Activated gamma-delta T cell (primary cell): Measurements from ENCODE around the gene PLA2R1.

Source experiments
- DNase-seq: peaks from one replicate; lab custom pipeline; 2025; lab: John Stamatoyannopoulos, UW

Gene PLA2R1

DNA sequence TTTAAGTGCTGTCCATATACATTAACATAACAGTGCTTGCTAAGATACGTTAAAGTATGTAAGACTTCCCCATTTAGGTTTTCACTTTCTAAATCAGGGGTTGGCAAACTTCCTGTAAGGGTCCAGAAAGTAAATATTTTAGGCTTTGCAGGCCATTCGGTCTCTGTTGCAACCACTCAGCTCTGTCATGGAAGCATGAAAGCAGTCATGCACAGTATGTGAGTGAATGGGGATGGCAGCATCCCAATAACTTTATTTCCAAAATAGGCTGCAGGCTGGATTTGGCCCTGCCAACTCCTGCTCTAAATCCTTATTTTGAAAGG is 128.7 kb downstream of the PLA2R1 start:
- DNase-seq = no peak

DNA sequence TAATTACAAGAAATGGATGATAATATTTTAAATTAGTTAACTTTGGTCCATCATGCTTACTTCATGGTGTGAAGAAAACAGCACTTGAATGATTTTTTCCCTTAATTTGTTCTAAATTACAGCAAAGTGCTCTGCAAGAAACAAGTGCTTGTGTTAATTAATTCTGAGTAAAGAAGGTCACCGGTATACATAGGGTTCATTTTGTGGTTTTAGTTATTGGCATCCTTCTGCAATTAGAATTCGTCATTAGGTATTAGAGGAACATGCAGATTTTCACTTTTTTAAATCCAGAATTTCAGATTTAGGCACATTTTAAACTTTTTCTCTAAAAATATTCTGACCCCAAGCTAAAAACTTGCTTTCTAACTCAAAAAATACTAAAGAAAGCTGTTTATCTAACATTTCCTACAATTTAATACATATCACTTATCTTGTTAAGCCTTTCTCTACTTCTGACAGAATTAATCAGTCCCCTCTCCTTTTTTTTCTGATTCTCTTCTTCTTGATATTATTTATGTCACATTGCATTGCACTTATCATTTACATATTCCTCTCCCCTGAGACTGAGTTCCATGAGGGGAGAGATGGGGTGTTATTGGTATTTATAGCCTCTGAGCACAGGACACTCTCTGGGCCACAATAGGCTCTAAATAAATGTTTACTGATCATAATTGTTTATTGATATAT is 129.2 kb downstream of the PLA2R1 start:
- DNase-seq = no peak

GRCh38 chr2:159926695-159927094 is 135.7 kb downstream of the PLA2R1 start:
- no peak for DNase-seq

- DNase-seq = no peak
These were observed 136.4 kb downstream of the PLA2R1 start for GRCh38 chr2:159925975-159926374.

DNA sequence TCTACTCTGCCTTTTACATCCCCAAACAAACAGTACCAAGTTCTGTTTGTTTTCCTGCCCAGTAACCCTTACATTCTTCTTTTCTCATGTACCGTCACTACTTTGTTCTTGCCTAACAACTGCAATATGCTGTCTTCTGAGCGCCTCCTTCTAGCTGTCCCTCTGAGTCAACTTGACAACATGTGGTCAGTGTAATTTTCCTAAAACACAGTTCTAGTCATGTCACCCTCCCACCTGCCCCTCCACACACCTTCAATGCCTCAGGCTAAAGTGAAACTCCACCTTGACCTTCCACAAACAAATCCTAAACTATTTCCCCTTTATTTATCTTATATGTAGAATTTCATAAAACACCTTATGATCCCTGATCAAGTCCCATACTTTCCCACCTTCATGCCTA is 139.9 kb downstream of the PLA2R1 start:
- DNase-seq = no peak

- peak; percentile 38 for DNase-seq
These were observed 140.5 kb downstream of the PLA2R1 start for GRCh38 chr2:159921752-159922404.

- no peak for DNase-seq
These were observed 145.9 kb downstream of the PLA2R1 start for GRCh38 chr2:159916511-159916910.

DNA sequence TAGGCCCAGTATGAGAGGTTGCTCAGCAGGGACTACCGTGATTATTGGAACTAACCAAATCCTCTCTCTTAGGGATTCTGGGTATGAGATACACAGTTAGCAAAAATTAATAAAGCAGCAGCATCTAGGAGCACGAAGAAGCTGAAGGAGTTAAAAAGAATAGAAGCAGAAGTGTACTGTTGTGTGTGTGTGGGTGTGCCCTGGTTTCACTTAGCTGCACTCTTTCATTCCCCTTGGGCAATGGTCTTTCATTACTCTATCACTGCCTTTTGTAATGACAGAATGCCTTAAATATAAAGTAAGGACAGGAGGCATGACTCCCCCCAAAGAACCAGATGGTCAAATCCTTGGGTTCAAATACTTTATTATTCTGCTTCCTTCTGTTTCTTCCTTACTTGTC is 148.5 kb downstream of the PLA2R1 start:
- no peak for DNase-seq

GRCh38 chr2:159912580-159912979 is 149.8 kb downstream of the PLA2R1 start:
- no peak for DNase-seq

DNA sequence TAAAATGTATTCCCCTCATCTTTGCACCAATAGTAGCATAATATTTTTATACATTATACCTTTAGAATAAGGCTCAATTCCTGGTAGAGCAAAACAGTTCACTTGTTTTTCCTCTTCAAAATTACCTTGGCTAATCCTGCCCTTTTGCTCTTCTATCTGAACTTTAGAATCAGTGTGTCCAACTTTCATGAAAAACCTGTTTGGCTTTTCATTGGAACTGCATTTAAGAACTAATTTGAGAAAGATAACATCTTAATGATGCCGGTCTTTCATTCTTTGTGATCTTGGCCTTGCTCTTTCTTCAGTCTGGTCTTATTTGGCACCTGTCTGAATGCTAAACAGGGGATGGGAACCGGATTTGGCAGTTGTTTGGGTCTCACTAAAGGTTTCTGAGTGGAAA is 151.5 kb downstream of the PLA2R1 start:
- no peak for DNase-seq

GRCh38 chr2:159908623-159909022 is 153.8 kb downstream of the PLA2R1 start:
- DNase-seq = no peak

GRCh38 chr2:159907909-159908308 is 154.5 kb downstream of the PLA2R1 start:
- DNase-seq = no peak

DNA sequence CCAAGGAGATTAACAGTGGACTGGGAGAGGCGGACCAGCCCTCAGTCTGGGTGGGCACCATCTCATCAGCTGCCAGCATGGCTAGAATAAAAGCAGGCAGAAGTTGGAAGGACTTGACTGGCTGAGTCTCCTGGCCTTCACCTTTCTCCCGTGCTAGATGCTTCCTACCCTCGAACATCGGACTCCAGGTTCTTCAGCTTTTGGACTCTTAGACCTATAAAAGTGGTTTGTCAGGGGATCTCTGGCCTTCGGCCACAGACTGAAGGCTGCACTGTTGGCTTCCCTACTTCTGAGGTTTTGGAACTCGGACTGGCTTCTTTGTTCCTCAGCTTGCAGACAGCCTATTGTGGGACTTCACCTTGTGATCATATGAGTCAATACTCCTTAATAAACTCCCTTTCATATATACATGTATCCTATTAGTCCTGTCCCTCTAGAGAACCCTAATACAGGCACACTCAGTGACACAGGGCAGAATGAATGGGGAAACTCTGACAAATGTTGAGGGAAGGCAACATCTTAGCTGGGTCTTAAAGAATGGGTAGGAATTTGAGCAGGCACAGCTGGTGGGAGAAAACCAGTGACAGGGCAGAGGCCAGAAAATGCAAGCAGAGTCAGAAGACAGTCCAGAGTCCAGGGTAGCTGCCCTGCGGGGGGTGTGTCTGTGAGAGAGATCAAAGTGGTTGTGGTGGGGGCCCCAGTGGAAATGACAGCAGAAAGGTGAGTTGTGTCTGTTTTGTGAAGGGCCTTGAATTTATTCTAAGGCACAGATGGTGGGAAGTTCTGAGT is 156.3 kb downstream of the PLA2R1 start:
- no peak for DNase-seq

DNA sequence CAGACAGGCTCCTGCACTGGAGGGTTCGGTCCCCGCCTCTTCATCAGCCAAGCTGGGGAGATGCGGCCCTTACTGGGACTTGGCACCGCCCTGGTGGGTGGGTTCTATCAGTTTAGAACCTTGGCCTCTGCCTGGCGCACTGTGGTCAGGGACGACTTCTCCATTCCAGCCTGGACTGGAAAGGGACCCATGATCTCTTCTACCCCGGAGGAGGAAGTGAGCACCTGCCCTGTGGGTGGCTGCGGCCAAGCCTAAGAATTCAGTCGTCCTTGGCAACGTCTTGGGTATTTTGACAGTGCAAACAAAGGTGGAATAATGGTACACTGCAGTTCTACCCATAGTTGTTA is 157.5 kb downstream of the PLA2R1 start:
- DNase-seq = no peak

GRCh38 chr2:159904127-159904958 is 158.1 kb downstream of the PLA2R1 start, which contains the start of gene LY75:
LY75 (minus strand) TSS chr2:159904756.
- DNase-seq = peak; percentile 72

DNA sequence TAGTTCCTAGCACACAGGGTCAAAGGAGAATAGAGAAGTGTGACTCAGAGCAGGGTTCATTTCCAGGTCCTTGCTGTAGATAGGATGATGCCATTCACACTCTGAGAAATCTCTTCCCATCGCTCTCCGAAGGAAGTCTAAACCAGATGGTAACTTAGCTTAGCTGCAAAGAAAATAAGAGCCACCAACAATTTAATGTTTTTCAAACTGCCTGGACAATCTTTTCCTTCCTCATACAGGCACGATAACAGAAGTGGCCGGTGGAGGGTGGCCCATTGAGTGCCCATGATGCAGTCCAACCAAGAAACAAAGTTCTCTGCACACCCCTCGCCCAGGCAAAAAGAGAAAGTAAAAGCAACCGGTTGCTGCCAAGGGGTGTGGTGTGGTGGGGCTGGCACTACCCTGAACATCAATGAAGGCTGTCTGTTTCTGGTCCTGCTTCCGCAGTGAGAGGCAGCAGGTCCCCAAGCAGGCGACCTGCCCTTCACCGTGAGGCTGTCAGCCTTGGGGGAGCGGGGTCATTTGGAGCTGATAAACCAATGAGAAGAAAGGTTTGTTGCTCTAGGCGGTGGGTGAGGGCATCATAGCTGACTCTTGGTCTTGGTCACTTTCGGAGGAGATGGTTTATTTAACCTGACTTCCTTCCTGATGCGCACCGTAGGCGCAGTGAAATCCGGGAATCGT is 158.8 kb downstream of the PLA2R1 start:
- DNase-seq = peak; percentile 11

- DNase-seq = no peak
These were observed 159.7 kb downstream of the PLA2R1 start for GRCh38 chr2:159902722-159903121.

GRCh38 chr2:159900343-159900742 is 162.1 kb downstream of the PLA2R1 start:
- DNase-seq = no peak

GRCh38 chr2:159898441-159898840 is 164.0 kb downstream of the PLA2R1 start:
- DNase-seq = no peak

DNA sequence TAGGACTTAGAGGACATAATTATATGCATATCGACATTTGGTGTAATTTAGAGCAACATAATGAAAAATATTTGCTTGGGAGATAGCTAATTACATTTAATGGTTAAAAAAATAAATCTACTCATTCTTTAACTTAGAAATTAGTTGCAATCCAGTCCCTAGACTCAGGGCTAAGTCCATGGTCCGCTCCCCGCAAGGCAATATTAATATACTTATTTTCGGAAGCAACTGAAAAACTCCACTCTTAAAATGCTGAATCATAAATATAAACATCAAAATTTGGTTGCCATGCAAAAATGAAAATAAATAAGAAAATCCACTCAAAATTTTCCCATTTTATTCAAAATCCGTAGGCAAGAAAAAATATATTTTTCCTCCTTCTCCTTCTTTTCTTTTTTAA is 164.7 kb downstream of the PLA2R1 start:
- no peak for DNase-seq

DNA sequence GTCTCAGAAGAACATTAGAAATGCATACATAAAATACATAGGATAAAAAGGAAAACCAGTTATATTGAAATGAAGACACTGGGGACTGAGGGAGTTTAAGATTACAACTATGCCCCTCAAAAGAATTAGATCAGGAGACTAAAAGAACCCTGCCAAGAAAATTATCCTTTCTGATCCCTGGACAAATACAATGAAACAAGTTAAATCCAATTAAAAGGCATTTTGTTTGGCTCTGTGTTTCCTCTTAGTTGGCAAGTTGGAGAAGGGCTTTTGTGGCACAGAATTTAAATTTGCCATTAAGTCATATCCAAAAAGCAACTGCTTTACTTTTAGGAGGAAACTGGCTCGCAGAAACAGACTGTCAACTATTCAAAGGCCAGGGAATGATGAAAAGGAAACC is 165.3 kb downstream of the PLA2R1 start:
- no peak for DNase-seq
